GM21723 (cell line): ENCODE data around the gene PLEKHG5.
"Not testable (repeated sequence)": the region's sequence is repeated elsewhere in the genome, so short reads cannot be mapped to it uniquely, and the experiment has no call there.

Source experiments
- ATAC-seq: cut with Tn5 transposase; IDR thresholded peaks from one replicate; pipeline ENCODE4 v1.9.1; 2021; ENCODE audit warnings: mild to moderate bottlenecking, moderate library complexity; ENCODE audit not compliant: unreplicated experiment

The PLEKHG5 gene

GRCh38 chr1:6428453-6428852, 63.0 kb downstream of the PLEKHG5 start:
- not testable (repeated sequence) for ATAC-seq

- no peak for ATAC-seq
These were observed 63.8 kb downstream of the PLEKHG5 start for GRCh38 chr1:6427441-6428390.

- ATAC-seq: no peak
These were observed 64.5 kb downstream of the PLEKHG5 start for GRCh38 chr1:6426972-6427350.

- ATAC-seq: no peak
These were observed 65.0 kb downstream of the PLEKHG5 start for GRCh38 chr1:6426277-6426971.

- no peak for ATAC-seq
These were observed 65.8 kb downstream of the PLEKHG5 start for GRCh38 chr1:6425658-6426057.

GRCh38 chr1:6424619-6425593, 66.6 kb downstream of the PLEKHG5 start, which contains the start of gene ESPN:
Gene ESPN, plus strand, starts transcription at chr1:6424776. Its CDS starts 180 bp downstream, at chr1:6424956.
- ATAC-seq: no peak

- ATAC-seq: no peak
These were observed 67.4 kb downstream of the PLEKHG5 start for GRCh38 chr1:6424000-6424565.

- ATAC-seq: no peak
These were observed 68.0 kb downstream of the PLEKHG5 start for GRCh38 chr1:6423321-6423999.

GRCh38 chr1:6421266-6421665, 70.2 kb downstream of the PLEKHG5 start:
- ATAC-seq: no peak

- no peak for ATAC-seq
These were observed 70.9 kb downstream of the PLEKHG5 start for GRCh38 chr1:6420454-6421042.

GRCh38 chr1:6419804-6420453, 71.5 kb downstream of the PLEKHG5 start, which contains the start of gene HES2:
Gene HES2, minus strand, starts transcription at chr1:6419919. Its CDS starts 99 bp downstream, at chr1:6419820.
- no peak for ATAC-seq

- ATAC-seq: no peak
These were observed 72.1 kb downstream of the PLEKHG5 start for GRCh38 chr1:6419397-6419803.

GRCh38 chr1:6418668-6419396, 72.6 kb downstream of the PLEKHG5 start:
- no peak for ATAC-seq

- ATAC-seq: no peak
These were observed 73.4 kb downstream of the PLEKHG5 start for GRCh38 chr1:6417961-6418667.
